ENCODE results near the gene ZNF121.

- peak; percentile 88 for TF ChIP-seq YY1 (IDR thresholded peaks at IDR 0.05; ENCODE audit: insufficient read depth, insufficient read length)
- no peak for TF ChIP-seq ZNF274 (IDR thresholded peaks at IDR 0.05; ENCODE audit: low read depth, low read length)
Measured at GRCh38 chr19:9621156-9622037, 37.1 kb upstream of the ZNF121 start, which contains the start of gene ZNF561.

Data from NT2/D1 (cell line).